ENCODE results near the gene MED26. TPM values are rescaled to one million over a fixed set of nuclear protein-coding genes. Genes with fewer than 3 reads are reported as not detected.
A peak's percentile ranks its signal among the peaks of the same experiment; 100 is the strongest.

Gene MED26
- total and polyA plus RNA-seq, 4 donors: 7.0 to 18.2 (median 8.2) TPM

DNA sequence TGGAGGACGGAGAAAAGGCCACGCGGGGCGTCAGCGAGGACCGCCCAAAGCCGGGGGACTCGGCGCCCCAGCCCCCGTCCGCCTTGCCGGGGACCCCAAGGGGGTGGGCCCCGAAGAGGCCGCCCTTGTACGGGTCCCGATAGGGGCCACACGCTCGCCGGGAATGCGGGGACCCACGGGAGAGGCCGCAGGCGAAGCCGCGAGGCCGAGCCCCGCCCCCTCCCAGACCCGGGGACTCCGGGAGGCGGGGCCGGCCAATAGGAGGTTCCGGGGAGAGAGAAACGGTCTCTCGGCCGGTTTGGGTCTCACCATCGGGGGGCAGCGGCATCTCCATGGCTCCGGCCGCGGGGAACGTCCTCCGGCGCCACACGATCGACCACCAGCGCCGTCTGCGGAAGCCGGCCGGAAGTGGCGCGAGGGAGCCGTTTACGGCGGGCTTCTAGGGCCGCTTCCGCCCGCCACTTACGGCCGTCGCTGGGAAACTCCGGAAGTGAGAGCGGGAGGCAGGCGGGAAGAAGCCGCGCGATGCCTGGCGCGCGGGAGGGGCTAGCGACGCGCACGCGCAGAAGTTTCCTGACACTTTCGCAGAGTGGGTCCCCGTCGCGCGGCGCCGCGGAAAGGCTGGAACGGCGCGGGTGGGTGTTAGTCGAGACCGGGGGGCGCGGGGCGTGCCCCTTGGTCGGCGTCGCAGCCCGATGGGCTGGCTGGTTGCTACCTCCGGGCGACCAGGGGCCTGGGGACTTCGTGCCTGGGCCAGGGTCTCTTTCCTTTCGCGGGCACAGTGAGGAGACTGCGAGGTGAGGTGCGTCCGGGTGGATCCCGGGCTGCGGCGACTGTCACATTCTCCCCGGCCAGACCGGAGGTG is 85.7 kb downstream of the MED26 start, which contains the start of gene CHERP:
Gene CHERP, minus strand, starts transcription at position 393 of the 865 bp plus-strand sequence. Its CDS starts 59 bp downstream, at position 334.
- ATAC-seq (ENCODE audit: insufficient read depth, low FRiP score): peak; percentile 97
- DNase-seq: peak; percentile 94 to 98 (median 95)
- TF ChIP-seq, protein P1, sequence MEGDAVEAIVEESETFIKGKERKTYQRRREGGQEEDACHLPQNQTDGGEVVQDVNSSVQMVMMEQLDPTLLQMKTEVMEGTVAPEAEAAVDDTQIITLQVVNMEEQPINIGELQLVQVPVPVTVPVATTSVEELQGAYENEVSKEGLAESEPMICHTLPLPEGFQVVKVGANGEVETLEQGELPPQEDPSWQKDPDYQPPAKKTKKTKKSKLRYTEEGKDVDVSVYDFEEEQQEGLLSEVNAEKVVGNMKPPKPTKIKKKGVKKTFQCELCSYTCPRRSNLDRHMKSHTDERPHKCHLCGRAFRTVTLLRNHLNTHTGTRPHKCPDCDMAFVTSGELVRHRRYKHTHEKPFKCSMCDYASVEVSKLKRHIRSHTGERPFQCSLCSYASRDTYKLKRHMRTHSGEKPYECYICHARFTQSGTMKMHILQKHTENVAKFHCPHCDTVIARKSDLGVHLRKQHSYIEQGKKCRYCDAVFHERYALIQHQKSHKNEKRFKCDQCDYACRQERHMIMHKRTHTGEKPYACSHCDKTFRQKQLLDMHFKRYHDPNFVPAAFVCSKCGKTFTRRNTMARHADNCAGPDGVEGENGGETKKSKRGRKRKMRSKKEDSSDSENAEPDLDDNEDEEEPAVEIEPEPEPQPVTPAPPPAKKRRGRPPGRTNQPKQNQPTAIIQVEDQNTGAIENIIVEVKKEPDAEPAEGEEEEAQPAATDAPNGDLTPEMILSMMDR (IDR thresholded peaks at IDR 0.05; ENCODE audit: control extremely low read depth, extremely low read depth): no peak
- Histone ChIP-seq H3K27me3 (ENCODE audit: control insufficient read depth in 3 of 3, insufficient read depth in 3 of 3, low read length in 2 of 3) (no peaks in the 10 kb centered on the region), H3K36me3 (ENCODE audit: control insufficient read depth in 4 of 4, insufficient read depth in 4 of 4, low read length in 4 of 4) (peaks cover 0 to 18% (median 12%) of the 10 kb centered on the region in 4 donors), H3K27ac (ENCODE audit: low read depth in 1 of 2, low read length in 1 of 2) (peak within 1 kb of the TSS; percentile 91 to 94), H3K4me1 (ENCODE audit: control insufficient read depth in 5 of 5, insufficient read depth in 5 of 5, low read length in 5 of 5) (peaks cover 0 to 13% (median 8%) of the 10 kb centered on the region in 5 donors), H3K9me3 (ENCODE audit: control insufficient read depth in 4 of 4, insufficient read depth in 3 of 4, low read length in 3 of 4) (no peaks in the 10 kb centered on the region), H3K4me3 (peak within 1 kb of the TSS; percentile 91), H3K9ac (ENCODE audit: insufficient read depth in 1 of 2, low read length in 2 of 2) (peak within 1 kb of the TSS; percentile 72 to 94)
- 0% methylated on average over 104 to 108 of the region's 108 CpGs for WGBS, 2 donors

DNA sequence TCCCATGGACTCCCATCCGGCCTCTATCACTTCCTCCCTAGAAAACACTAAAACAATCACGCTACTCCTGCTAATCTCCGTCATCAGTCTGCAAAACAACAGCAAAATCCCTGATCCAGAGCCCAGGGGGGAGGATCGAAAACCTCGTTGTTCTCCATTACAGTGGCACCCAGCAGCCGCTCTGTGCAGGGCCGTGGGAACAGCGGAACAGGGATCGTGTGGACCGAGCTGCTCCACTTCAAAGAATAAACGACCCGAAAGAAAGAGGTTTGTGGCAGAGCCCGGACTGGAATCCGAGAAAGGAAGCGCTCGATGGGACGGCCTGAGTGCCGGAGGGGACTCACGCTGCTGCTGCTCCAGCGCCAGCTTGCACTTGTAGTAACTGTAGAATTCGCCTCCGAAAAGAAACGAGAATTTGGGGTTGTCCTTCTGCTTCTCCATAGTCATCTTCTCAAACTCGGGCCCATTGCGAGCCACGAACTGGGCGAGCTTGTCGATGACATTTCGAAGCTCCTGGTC is 86.4 kb downstream of the MED26 start:
- H3K36me3 ChIP-seq (ENCODE audit: control insufficient read depth in 4 of 4, insufficient read depth in 4 of 4, low read length in 4 of 4): peaks cover 0 to 21% (median 14%) of the 10 kb centered on the region in 4 donors
- TF ChIP-seq, protein P1 (IDR thresholded peaks at IDR 0.05; ENCODE audit: control extremely low read depth, extremely low read depth): no peak
- H3K9ac ChIP-seq (ENCODE audit: insufficient read depth in 1 of 2, low read length in 2 of 2): peak overlapping the region; percentile 63 to 94
- whole genome bisulfite sequencing, 2 donors: 1 to 3% methylated on average over 29 of the region's 29 CpGs
- no peaks in the 10 kb centered on the region for H3K9me3 ChIP-seq (ENCODE audit: control insufficient read depth in 4 of 4, insufficient read depth in 3 of 4, low read length in 3 of 4)
- H3K27me3 ChIP-seq (ENCODE audit: control insufficient read depth in 3 of 3, insufficient read depth in 3 of 3, low read length in 2 of 3): no peaks in the 10 kb centered on the region
- peak overlapping the region; percentile 91 for H3K4me3 ChIP-seq
- H3K4me1 ChIP-seq (ENCODE audit: control insufficient read depth in 5 of 5, insufficient read depth in 5 of 5, low read length in 5 of 5): peaks cover 0 to 13% (median 8%) of the 10 kb centered on the region in 5 donors
- no peak for ATAC-seq (ENCODE audit: insufficient read depth, low FRiP score)
- peak in 1 of 3 donors; percentile 18 for DNase-seq
- H3K27ac ChIP-seq (ENCODE audit: low read depth in 1 of 2, low read length in 1 of 2): peak overlapping the region; percentile 85 to 94

DNA sequence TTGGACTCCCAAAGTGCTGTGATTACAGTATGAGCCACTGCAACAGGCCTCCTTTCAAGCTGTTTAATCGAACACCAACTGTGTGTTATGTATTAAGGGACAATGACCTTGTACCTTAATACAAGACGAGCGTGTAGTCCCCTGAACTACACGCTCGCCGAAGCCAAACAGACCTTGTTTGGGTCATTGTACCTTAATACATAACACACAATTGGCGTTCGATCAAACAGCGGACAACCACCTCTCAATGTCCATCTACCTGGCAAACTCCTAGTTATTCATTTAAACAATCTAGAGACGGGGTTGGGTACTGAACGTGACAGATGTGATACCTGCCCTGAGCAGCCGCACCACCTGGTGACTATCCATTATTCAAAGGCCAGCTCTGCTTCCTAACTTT is 87.1 kb downstream of the MED26 start:
- Histone ChIP-seq H3K9me3 (ENCODE audit: control insufficient read depth in 4 of 4, insufficient read depth in 3 of 4, low read length in 3 of 4) (no peaks in the 10 kb centered on the region), H3K27ac (ENCODE audit: low read depth in 1 of 2, low read length in 1 of 2) (no peak overlapping the region), H3K27me3 (ENCODE audit: control insufficient read depth in 3 of 3, insufficient read depth in 3 of 3, low read length in 2 of 3) (no peaks in the 10 kb centered on the region), H3K36me3 (ENCODE audit: control insufficient read depth in 4 of 4, insufficient read depth in 4 of 4, low read length in 4 of 4) (peaks cover 0 to 27% (median 18%) of the 10 kb centered on the region in 4 donors), H3K4me3 (peak overlapping the region; percentile 91), H3K9ac (ENCODE audit: insufficient read depth in 1 of 2, low read length in 2 of 2) (peak overlapping the region; percentile 63 to 94), H3K4me1 (ENCODE audit: control insufficient read depth in 5 of 5, insufficient read depth in 5 of 5, low read length in 5 of 5) (peaks cover 0 to 13% (median 8%) of the 10 kb centered on the region in 5 donors)
- DNase-seq (no peak), ATAC-seq (ENCODE audit: insufficient read depth, low FRiP score) (no peak)
- 78 to 85% methylated on average over 12 of the region's 12 CpGs for WGBS, 2 donors
- TF ChIP-seq, protein P1 (IDR thresholded peaks at IDR 0.05; ENCODE audit: control extremely low read depth, extremely low read depth): no peak
